NOMO-1 (cell line): ENCODE data around the gene TGFB1I1.
"Not testable (repeated sequence)": the region's sequence is repeated elsewhere in the genome, so short reads cannot be mapped to it uniquely, and the experiment has no call there.

Experiments
- DNase-seq, 2 experiments: peaks; one replicate each; lab custom pipeline; 2025; ENCODE audit not compliant: unreplicated experiment in 2 of 2; lab: John Stamatoyannopoulos, UW

TGFB1I1 gene

DNA sequence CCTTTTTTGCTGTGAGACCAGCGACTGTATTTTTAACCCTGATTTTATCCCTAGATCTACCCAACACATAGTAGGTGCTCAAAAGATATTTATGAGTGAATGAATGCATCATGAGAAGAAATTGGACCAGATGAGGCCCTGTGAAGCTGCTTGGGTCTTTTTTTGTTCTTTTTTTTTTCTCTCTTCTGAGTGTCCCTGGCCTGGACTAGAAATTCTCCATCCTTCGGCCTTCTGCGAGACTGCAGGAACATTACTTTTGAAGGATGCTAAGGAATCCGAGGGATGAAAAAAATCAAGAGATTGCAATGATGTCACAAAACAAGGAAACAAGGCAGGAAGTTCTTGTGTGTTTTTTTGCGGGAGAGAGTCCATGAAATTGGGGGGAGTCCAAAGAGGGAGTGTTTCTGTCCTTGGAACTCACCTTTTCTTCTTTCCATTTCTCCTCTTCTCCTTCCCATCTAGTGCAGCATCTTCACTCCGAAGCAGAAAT lies 36.8 kb downstream of the TGFB1I1 start:
- no peak for DNase-seq

DNA sequence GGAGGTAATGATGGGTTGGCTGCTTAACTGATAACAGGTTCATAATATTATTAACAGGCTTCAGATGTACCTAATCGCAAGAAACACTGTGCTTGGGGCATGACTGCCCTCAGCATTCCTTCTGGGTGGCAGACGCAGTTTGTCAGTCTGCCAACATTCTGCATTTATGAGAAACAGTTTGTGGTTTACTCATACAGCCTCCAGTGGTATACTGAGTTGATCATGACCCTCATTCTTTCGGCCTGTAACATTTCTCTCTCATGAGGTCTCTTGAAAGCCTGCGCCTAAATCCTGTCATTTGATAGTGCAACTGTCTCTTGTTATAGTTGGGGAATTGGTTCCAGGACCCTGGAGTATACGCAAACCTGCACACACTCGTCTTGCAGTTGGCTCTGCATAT lies 41.2 kb downstream of the TGFB1I1 start:
- DNase-seq: no peak

DNA sequence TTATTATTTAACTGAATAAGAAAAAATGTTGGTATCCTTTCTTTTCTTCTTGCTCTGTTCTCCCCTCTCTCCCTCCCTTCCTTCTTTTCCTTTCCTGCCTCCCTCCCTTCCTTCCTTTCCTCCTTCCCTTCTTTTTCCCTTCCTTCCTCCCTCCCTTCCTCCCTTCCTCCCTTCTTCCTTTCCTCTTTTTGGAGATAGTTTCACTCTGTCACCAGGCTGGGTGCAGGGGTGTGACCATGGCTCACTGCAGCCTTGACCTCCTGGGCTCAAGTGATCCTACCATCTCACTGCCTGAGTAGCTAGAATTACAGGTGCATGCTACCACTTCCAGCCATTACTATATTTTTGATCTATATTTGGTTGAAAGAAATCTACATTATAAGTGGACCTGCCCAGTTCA lies 41.9 kb downstream of the TGFB1I1 start:
- DNase-seq: no peak

DNA sequence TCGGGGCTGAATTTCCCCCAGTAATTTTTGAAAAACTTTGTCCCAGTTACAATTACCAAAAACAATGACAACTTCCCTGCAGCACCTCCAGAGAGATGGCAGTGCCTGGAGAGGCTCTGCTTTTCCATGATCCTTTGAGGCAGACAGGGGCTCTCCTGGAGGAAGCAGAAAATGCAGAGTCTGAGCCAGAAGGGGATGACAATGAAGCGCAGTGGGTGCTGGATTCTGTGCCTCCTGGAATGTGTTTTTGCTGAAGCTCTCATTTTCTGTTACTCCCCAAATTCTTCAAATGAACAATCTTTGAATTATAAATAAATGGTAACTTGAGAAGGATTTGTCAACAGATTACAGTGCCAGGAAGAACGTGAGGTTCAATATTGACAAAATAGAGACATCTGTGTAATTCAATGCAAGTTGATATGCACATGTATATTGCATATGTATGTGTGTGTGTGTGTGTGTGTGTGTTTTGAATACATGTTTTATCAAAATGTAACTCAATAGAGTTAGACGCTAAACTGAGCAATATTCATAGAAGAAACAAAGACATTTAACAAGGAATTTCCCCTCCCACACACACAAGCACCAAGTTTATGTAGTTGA lies 45.9 kb downstream of the TGFB1I1 start:
- no peak for DNase-seq

DNA sequence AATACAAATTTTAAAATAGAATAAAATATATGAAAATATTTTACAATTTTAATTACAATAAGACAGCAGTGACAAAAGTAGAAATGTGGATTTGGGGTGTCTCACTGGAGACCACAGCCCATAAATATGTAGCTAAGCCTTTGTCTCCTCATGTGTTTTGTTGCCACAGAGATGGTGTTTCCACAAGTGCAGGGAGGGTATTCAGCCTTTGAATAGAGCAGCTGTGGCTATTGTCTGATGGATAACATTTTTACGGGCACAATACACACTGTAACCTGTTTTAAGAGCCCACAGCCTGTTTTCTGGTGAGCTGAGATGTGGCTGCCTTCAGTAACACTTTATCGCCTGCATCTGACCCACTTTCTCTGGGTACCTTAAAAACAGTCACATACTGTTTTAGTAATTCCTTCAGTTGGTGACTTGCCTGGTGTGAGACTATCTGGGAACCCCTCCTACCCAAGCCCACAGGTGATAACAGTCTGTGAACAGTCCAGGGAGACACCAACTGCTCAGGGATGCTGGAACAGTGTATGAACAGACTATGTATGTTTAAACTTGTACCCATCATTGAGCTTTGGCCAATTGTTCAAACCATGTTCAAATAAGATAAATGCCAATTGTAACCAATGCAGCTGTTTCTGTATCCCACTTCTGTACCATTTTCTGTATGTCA lies 47.9 kb downstream of the TGFB1I1 start:
- DNase-seq: no peak

DNA sequence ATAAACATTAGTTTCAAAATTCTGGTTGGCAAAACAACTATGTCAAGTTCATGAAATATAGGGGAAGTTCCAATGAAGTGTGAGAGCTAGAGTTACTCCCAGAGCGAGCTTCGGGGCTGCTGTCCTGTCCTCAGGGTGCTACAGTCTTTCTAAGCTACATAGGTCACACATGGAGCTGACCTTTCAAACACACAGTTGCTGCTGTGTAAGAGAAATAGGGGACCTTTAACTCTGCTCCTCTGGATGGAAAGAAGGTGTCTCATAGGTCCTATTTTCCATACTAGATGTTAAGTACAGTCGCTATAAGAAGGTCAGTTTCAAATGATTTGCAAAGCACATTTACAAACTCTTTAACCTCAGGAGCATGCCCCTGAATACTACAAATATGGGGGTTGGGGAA lies 49.4 kb downstream of the TGFB1I1 start:
- no peak for DNase-seq

DNA sequence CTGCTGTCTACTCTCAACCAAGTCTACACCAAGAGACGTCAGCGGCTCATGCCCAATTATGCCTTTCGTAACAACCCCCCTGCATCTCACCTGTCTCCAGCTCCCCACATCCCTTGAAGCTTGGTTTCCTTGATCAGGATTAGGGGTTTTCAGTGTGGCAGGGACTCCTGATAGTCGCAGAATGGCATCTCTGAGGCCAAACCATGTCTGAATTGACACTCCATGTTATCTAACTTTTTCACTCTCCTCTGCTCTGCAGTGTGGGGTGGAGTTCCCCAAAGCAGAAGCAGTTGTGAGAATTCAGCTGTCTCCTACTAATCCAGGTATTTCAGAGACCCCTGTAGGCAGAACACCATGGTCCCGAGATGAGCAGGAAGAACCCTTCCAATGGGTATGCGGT lies 50.1 kb downstream of the TGFB1I1 start:
- DNase-seq: no peak

DNA sequence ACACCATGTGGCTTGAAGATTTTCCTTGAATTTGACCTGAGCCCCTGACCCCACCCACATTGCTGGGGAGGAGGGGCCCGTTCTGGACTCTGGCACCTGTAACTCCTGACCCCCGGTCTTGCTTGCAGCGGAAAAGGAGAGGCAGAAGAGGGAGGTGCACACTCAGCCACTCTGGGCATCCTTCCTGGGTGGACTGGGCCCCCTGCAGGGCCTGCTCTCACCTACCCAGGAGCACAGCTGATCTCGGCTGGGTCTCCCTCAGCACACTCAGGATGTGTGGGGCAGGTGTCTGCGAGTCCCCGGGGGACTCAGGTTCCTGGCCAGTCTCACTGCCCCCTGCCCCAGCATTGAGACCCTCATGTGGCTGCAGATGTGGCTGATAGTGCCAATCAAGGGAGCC lies 51.8 kb downstream of the TGFB1I1 start:
- not testable (repeated sequence) for DNase-seq

DNA sequence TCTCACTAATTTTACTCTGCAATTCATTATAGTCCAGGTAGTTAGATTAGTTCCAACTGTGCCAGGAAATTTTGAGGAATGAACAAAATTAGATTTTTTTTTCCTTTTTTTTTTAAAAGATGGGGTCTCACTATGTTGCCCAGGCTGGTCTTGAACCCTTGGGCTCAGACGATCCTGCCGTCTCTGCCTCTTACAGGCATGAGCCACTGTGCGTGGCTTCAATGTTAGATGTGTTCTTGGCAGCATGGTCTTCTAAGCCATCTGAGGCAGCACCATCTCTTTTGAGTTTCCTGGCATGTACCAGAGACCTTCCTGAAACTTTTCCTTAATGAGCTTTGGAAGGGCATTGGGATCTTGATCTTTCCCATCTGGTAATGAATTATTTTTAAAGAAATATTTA lies 53.2 kb downstream of the TGFB1I1 start:
- DNase-seq: no peak
